ENCODE measurements around the gene HEPACAM.

- TF ChIP-seq ARNT (IDR thresholded peaks at IDR 0.05) (no peak), TARDBP (IDR thresholded peaks at IDR 0.05) (no peak), FOXK2 (IDR thresholded peaks at IDR 0.05) (no peak), SP1 (IDR thresholded peaks at IDR 0.05) (no peak), LEF1 (IDR thresholded peaks at IDR 0.05; ENCODE audit: borderline replicate concordance) (no peak), L3MBTL2 (conservative IDR thresholded peaks at IDR 0.05) (no peak), SUZ12 (IDR thresholded peaks at IDR 0.05) (no peak), CTBP1 (IDR thresholded peaks at IDR 0.05; ENCODE audit: borderline replicate concordance) (no peak), NFRKB (IDR thresholded peaks at IDR 0.05) (no peak), FOXA1 (IDR thresholded peaks at IDR 0.05) (no peak)
- TF ChIP-seq, protein P1, sequence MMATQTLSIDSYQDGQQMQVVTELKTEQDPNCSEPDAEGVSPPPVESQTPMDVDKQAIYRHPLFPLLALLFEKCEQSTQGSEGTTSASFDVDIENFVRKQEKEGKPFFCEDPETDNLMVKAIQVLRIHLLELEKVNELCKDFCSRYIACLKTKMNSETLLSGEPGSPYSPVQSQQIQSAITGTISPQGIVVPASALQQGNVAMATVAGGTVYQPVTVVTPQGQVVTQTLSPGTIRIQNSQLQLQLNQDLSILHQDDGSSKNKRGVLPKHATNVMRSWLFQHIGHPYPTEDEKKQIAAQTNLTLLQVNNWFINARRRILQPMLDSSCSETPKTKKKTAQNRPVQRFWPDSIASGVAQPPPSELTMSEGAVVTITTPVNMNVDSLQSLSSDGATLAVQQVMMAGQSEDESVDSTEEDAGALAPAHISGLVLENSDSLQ (IDR thresholded peaks at IDR 0.05) = no peak
Observed at GRCh38 chr11:124942466-124943253, 6.8 kb upstream of the HEPACAM start.

Data from HEK293T (cell line).